Measurements from ENCODE around the gene PHACTR3. TPM values are rescaled to one million over a fixed set of nuclear protein-coding genes. Genes with fewer than 3 reads are reported as not detected.

Gene PHACTR3
- total RNA-seq, 6 experiments from 2014 or later = 0.12 to 0.35 (median 0.23) TPM; not detected in 2

DNA sequence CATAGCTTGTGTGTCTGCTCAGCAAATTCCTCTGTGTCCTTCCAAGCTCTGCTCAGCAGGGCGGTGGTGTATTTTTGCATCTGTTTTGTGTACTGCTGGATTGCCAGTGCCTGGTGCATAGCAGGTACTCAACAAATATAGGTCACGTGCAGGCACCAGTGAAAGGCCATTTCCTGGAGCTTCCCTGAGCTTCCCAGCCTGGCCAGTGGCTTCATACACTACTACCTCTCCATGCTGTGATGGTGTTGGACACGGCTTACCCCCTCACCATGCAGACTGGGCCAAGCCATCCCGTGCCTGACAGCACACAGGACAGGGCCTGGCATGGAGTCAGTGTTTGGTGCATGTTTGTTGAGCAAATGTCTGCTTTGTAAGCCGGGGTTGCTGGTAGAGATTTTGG is 7.7 kb upstream of the PHACTR3 start:
- ATAC-seq (no peak), DNase-seq (peak in 1 of 3 donors; percentile 15)
- H3K9me3 ChIP-seq = no peaks in the 10 kb centered on the region
- no peak overlapping the region for H3K4me3 ChIP-seq
- no peaks in the 10 kb centered on the region for H3K27me3 ChIP-seq
- intact Hi-C loops (cut with DNase I) = no loop called here
- no peak overlapping the region for H3K27ac ChIP-seq
- 37% methylated on average over 2 of the region's 5 CpGs for WGBS (ENCODE audit: insufficient coverage, low coverage, low lambda C conversion rate, missing lambda C conversion rate)
- no peaks in the 10 kb centered on the region for H3K4me1 ChIP-seq
- H3K36me3 ChIP-seq = no peaks in the 10 kb centered on the region
- no peak for TF ChIP-seq POLR2A (IDR thresholded peaks at IDR 0.05)
- TF ChIP-seq, protein P1, sequence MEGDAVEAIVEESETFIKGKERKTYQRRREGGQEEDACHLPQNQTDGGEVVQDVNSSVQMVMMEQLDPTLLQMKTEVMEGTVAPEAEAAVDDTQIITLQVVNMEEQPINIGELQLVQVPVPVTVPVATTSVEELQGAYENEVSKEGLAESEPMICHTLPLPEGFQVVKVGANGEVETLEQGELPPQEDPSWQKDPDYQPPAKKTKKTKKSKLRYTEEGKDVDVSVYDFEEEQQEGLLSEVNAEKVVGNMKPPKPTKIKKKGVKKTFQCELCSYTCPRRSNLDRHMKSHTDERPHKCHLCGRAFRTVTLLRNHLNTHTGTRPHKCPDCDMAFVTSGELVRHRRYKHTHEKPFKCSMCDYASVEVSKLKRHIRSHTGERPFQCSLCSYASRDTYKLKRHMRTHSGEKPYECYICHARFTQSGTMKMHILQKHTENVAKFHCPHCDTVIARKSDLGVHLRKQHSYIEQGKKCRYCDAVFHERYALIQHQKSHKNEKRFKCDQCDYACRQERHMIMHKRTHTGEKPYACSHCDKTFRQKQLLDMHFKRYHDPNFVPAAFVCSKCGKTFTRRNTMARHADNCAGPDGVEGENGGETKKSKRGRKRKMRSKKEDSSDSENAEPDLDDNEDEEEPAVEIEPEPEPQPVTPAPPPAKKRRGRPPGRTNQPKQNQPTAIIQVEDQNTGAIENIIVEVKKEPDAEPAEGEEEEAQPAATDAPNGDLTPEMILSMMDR (IDR thresholded peaks at IDR 0.05) = no peak

DNA sequence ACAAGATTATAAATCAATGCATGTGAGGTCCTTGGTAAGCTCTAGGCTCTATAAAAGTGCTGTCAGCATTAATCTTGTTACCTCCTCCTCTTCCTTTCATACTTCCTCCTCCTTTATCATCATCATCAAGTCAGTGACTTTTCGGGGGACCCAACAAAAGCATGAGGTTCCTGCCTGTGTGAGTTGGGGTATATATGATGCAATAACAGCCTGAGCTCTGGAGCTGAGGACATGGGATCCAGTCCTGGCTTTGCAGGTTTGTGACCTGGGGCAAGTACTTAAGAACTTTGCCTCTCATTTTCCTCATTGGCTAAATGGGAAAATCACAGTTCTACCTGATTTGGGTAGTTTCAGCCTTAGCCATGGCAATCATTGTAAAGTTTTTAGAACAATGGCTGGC is 7.1 kb upstream of the PHACTR3 start:
- 9% methylated on average over 1 of the region's 1 CpG for WGBS (ENCODE audit: insufficient coverage, low coverage, low lambda C conversion rate, missing lambda C conversion rate)
- Histone ChIP-seq H3K27me3 (no peaks in the 10 kb centered on the region), H3K4me1 (no peaks in the 10 kb centered on the region), H3K9me3 (no peaks in the 10 kb centered on the region), H3K27ac (no peak overlapping the region), H3K4me3 (no peak overlapping the region), H3K36me3 (no peaks in the 10 kb centered on the region)
- no peak for ATAC-seq
- TF ChIP-seq, protein P1 (IDR thresholded peaks at IDR 0.05) = no peak
- no peak for TF ChIP-seq POLR2A (IDR thresholded peaks at IDR 0.05)
- no peak for DNase-seq
- intact Hi-C loops (cut with DNase I) = no loop called here

GRCh38 chr20:59598625-59599310 is 5.6 kb upstream of the PHACTR3 start:
- intact Hi-C loops (cut with DNase I) = no loop called here
- no peaks in the 10 kb centered on the region for H3K27me3 ChIP-seq
- no peaks in the 10 kb centered on the region for H3K4me1 ChIP-seq
- no peak for TF ChIP-seq POLR2A (IDR thresholded peaks at IDR 0.05)
- TF ChIP-seq, protein P1 (IDR thresholded peaks at IDR 0.05) = peak; percentile 32 to 78 (median 68)
- DNase-seq (peak in 1 of 3 donors; percentile 45), ATAC-seq (peak; percentile 20 to 66 (median 56))
- H3K36me3 ChIP-seq = no peaks in the 10 kb centered on the region
- H3K9me3 ChIP-seq = no peaks in the 10 kb centered on the region
- H3K27ac ChIP-seq = no peak overlapping the region
- WGBS (ENCODE audit: insufficient coverage, low coverage, low lambda C conversion rate, missing lambda C conversion rate) = 24% methylated on average over 11 of the region's 13 CpGs
- no peak overlapping the region for H3K4me3 ChIP-seq

GRCh38 chr20:59599941-59600340 is 4.4 kb upstream of the PHACTR3 start:
- Histone ChIP-seq H3K4me1 (no peaks in the 10 kb centered on the region), H3K36me3 (no peaks in the 10 kb centered on the region), H3K27me3 (no peaks in the 10 kb centered on the region), H3K9me3 (no peaks in the 10 kb centered on the region), H3K4me3 (no peak overlapping the region), H3K27ac (no peak overlapping the region)
- ATAC-seq = no peak
- 43% methylated on average over 3 of the region's 3 CpGs for WGBS (ENCODE audit: insufficient coverage, low coverage, low lambda C conversion rate, missing lambda C conversion rate)
- intact Hi-C loops (cut with DNase I) = no loop called here
- DNase-seq = peak in 1 of 3 donors; percentile 22
- TF ChIP-seq, protein P1 (IDR thresholded peaks at IDR 0.05) = no peak
- TF ChIP-seq POLR2A (IDR thresholded peaks at IDR 0.05) = no peak

Data from right lobe of liver (tissue), 6 donors.